Panc1 (cell line): Measurements from ENCODE around the gene FRG2C.
"Not testable (repeated sequence)": the region's sequence is repeated elsewhere in the genome, so short reads cannot be mapped to it uniquely, and the experiment has no call there.

Experiments used
- POLR2AphosphoS5 ChIP-seq: IDR thresholded peaks from 2 replicates; pipeline ENCODE4 v1.6.1; 2012; ENCODE audit warnings: mild to moderate bottlenecking, low read depth, low read length, moderate library complexity
- TF ChIP-seq, protein P1 (sequence below): fragments of 450-650 bp; IDR thresholded peaks from 2 replicates; pipeline ENCODE4 v1.5.1; 2017; ENCODE audit warnings: mild to moderate bottlenecking

- TF ChIP-seq, protein P1, sequence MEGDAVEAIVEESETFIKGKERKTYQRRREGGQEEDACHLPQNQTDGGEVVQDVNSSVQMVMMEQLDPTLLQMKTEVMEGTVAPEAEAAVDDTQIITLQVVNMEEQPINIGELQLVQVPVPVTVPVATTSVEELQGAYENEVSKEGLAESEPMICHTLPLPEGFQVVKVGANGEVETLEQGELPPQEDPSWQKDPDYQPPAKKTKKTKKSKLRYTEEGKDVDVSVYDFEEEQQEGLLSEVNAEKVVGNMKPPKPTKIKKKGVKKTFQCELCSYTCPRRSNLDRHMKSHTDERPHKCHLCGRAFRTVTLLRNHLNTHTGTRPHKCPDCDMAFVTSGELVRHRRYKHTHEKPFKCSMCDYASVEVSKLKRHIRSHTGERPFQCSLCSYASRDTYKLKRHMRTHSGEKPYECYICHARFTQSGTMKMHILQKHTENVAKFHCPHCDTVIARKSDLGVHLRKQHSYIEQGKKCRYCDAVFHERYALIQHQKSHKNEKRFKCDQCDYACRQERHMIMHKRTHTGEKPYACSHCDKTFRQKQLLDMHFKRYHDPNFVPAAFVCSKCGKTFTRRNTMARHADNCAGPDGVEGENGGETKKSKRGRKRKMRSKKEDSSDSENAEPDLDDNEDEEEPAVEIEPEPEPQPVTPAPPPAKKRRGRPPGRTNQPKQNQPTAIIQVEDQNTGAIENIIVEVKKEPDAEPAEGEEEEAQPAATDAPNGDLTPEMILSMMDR = peak; percentile 12; the same call in 1 of the 2 replicates
- not testable (repeated sequence) for TF ChIP-seq POLR2AphosphoS5
These were observed 5.1 kb upstream of the FRG2C start for GRCh38 chr3:75659108-75659433.
